IMR-90 (cell line): ENCODE measurements around the gene UNC93B1. TPM values are rescaled to one million over a fixed set of nuclear protein-coding genes. Genes with fewer than 3 reads are reported as not detected.

Source experiments
- ATAC-seq: fragments of 200-7000 bp; cut with Tn5 transposase; 2 replicates; pipeline ENCODE4 v1.9.1; 2020; ENCODE audit warnings: low read depth, mild to moderate bottlenecking, moderate library complexity
- BruUV-seq: library from RNA; stranded (reverse); fragments of 400-500 nt; replicated peaks from 2 replicates; lab custom pipeline; 2021; lab: Mats Ljungman, UMichigan
- CTCF ChIA-PET: fragments of 300-600 bp; formaldehyde crosslinking; extraction: SDS; loops from one replicate; lab custom pipeline; 2021; ENCODE audit warnings: antibody characterized with exemption; lab: Yijun Ruan, JAX
- POLR2A ChIA-PET: fragments of 300-600 bp; sonication (Branson Sonifier 250); formaldehyde crosslinking; loops from one replicate; lab custom pipeline; 2022; ENCODE audit warnings: antibody characterized with exemption; ENCODE audit not compliant: unreplicated experiment; lab: Charles Lee
- DNase-seq: peaks from one replicate; pipeline ENCODE4 v3.0.0; 2013
- H2AFZ ChIP-seq: replicated peaks from 2 replicates; pipeline ENCODE3; 2013; ENCODE audit warnings: low read length, mild to moderate bottlenecking; ENCODE audit not compliant: poor library complexity
- H2AK5ac ChIP-seq: 2 replicates; pipeline ENCODE4 v1.6.1; 2013; ENCODE audit warnings: low read depth, low read length, inconsistent platforms
- H2AK9ac ChIP-seq: replicated peaks from 2 replicates; pipeline ENCODE3; 2013; ENCODE audit warnings: mild to moderate bottlenecking, low read depth, low read length, moderate library complexity; ENCODE audit not compliant: poor library complexity
- H2BK120ac ChIP-seq: 2 replicates; pipeline ENCODE4 v1.6.1; 2013; ENCODE audit warnings: low read depth, low read length, inconsistent platforms
- H2BK15ac ChIP-seq: 3 replicates; pipeline ENCODE4 v1.6.1; 2013; ENCODE audit warnings: low read depth, low read length, inconsistent platforms
- H2BK20ac ChIP-seq: 2 replicates; pipeline ENCODE4 v1.6.1; 2013; ENCODE audit warnings: low read depth, mild to moderate bottlenecking, inconsistent platforms, low read length, moderate library complexity
- H2BK5ac ChIP-seq: 2 replicates; pipeline ENCODE4 v1.6.1; 2013; ENCODE audit warnings: mild to moderate bottlenecking, low read depth, low read length, inconsistent platforms; ENCODE audit not compliant: poor library complexity, severe bottlenecking
- H3K14ac ChIP-seq: replicated peaks from 2 replicates; pipeline ENCODE4 v1.6.1; 2013; ENCODE audit warnings: low read depth, low read length, inconsistent platforms
- H3K18ac ChIP-seq: 2 replicates; pipeline ENCODE4 v1.6.1; 2013; ENCODE audit warnings: low read depth, low read length, control low read depth
- H3K23ac ChIP-seq: 2 replicates; pipeline ENCODE4 v1.6.1; 2013; ENCODE audit warnings: low read depth, low read length, inconsistent platforms
- H3K27ac ChIP-seq: 2 replicates; pipeline ENCODE4 v1.5.1; 2013; ENCODE audit warnings: mild to moderate bottlenecking, control low read depth, low read length; ENCODE audit not compliant: insufficient read depth
- H3K27me3 ChIP-seq: 2 replicates; pipeline ENCODE4 v1.6.1; 2013; ENCODE audit warnings: low read length; ENCODE audit not compliant: control insufficient read depth, insufficient read depth
- H3K36me3 ChIP-seq: 2 replicates; pipeline ENCODE4 v1.6.1; 2013; ENCODE audit warnings: low read length, mixed read lengths; ENCODE audit not compliant: control insufficient read depth, insufficient read depth
- H3K4ac ChIP-seq: 2 replicates; pipeline ENCODE4 v1.6.1; 2013; ENCODE audit warnings: low read depth, low read length, inconsistent platforms
- H3K4me1 ChIP-seq: 2 replicates; pipeline ENCODE4 v1.6.1; 2013; ENCODE audit warnings: low read length, mixed read lengths; ENCODE audit not compliant: control insufficient read depth, insufficient read depth
- H3K4me2 ChIP-seq: 2 replicates; pipeline ENCODE4 v1.6.1; 2013; ENCODE audit warnings: low read depth, mild to moderate bottlenecking, control low read depth, low read length, moderate library complexity
- H3K4me3 ChIP-seq: 2 replicates; pipeline ENCODE4 v1.5.1; 2013; ENCODE audit warnings: low read depth, mild to moderate bottlenecking, control low read depth, low read length, moderate library complexity; ENCODE audit not compliant: insufficient read depth
- H3K56ac ChIP-seq: 2 replicates; pipeline ENCODE4 v1.6.1; 2013; ENCODE audit warnings: low read length, inconsistent platforms; ENCODE audit not compliant: insufficient read depth; ENCODE audit errors: extremely low read depth
- H3K79me1 ChIP-seq, 2 experiments: 2 replicates each; pipeline ENCODE4 v1.6.1; 2013; ENCODE audit warnings: low read length in 2 of 2, inconsistent platforms in 1 of 2, low read depth in 1 of 2
- H3K9ac ChIP-seq: 2 replicates; pipeline ENCODE4 v1.6.1; 2013; ENCODE audit warnings: low read depth, low read length, control low read depth
- H3K9me1 ChIP-seq: 2 replicates; pipeline ENCODE4 v1.6.1; 2013; ENCODE audit warnings: low read length, inconsistent platforms; ENCODE audit not compliant: insufficient read depth
- H3K9me3 ChIP-seq: 2 replicates; pipeline ENCODE4 v1.6.1; 2013; ENCODE audit warnings: low read length; ENCODE audit not compliant: control insufficient read depth, insufficient read depth
- H4K20me1 ChIP-seq: 2 replicates; pipeline ENCODE4 v1.6.1; 2013; ENCODE audit warnings: low read length, inconsistent platforms; ENCODE audit not compliant: insufficient read depth
- H4K5ac ChIP-seq: 2 replicates; pipeline ENCODE4 v1.6.1; 2013; ENCODE audit warnings: mild to moderate bottlenecking, low read depth, low read length, control low read depth
- H4K8ac ChIP-seq, 2 experiments: 2 replicates each; pipeline ENCODE4 v1.6.1; 2013; ENCODE audit warnings: low read depth in 2 of 2, low read length in 2 of 2, control low read depth in 1 of 2, inconsistent platforms in 1 of 2
- H4K91ac ChIP-seq: 2 replicates; pipeline ENCODE4 v1.6.1; 2013; ENCODE audit warnings: low read depth, low read length, inconsistent platforms; ENCODE audit not compliant: insufficient read depth
- CEBPB ChIP-seq: IDR thresholded peaks from 2 replicates; pipeline ENCODE4 v1.6.1; 2012; ENCODE audit warnings: low read depth, low read length, improper control_type of control experiment
- CHD1 ChIP-seq: IDR thresholded peaks from 2 replicates; pipeline ENCODE4 v1.6.1; 2012; ENCODE audit warnings: low read depth, low read length, improper control_type of control experiment
- MAZ ChIP-seq: IDR thresholded peaks from 2 replicates; pipeline ENCODE4 v1.6.1; 2012; ENCODE audit warnings: low read depth, mild to moderate bottlenecking, low read length, improper control_type of control experiment, moderate library complexity, borderline replicate concordance
- NFE2L2 ChIP-seq: fragments of 150-350 bp; IDR thresholded peaks from 2 replicates; pipeline ENCODE4 v1.6.1; 2016; ENCODE audit warnings: low read depth, mild to moderate bottlenecking, low read length
- RAD21 ChIP-seq: IDR thresholded peaks from 2 replicates; pipeline ENCODE4 v1.6.1; 2012; ENCODE audit warnings: low read length, improper control_type of control experiment
- RFX5 ChIP-seq: IDR thresholded peaks from 2 replicates; pipeline ENCODE4 v1.8.0; 2012; ENCODE audit warnings: low read depth, mild to moderate bottlenecking, low read length, moderate library complexity
- SMC3 ChIP-seq: fragments of 150-350 bp; IDR thresholded peaks from 2 replicates; pipeline ENCODE4 v1.6.1; 2016; ENCODE audit warnings: low read depth, mild to moderate bottlenecking, antibody characterized with exemption, low read length, moderate library complexity
- WGBS, 2 experiments: methylation state at CpG; one replicate each; pipeline versions ENCODE4 v1.1.5 to v1.1.7; 2013; ENCODE audit warnings: missing lambda C conversion rate in 2 of 2; ENCODE audit not compliant: insufficient read length in 1 of 2; ENCODE audit errors: extremely low coverage in 2 of 2; 5-methylcytosine and 5-hydroxymethylcytosine counted together
- dilution Hi-C: fragments of 300-500 bp; cut with HindIII; formaldehyde crosslinking; loops from one replicate; pipeline ENCODE4 v1.14.3; 2018; ENCODE audit warnings: low sequenced_read_pairs; ENCODE audit not compliant: unreplicated experiment
- in situ Hi-C: fragments of 300-500 bp; cut with MboI; formaldehyde crosslinking; loops from 3 replicates; pipeline ENCODE4 v1.14.3; 2019; ENCODE audit warnings: low sequenced_read_pairs, inconsistent platforms, mixed read lengths
- intact Hi-C: fragments of 100-400 bp; cut with micrococcal nuclease; formaldehyde crosslinking; loops from 2 replicates; pipeline ENCODE4 v1.10.0; 2022
- polyA plus RNA-seq, 3 experiments: library from polyadenylated mRNA; depleted of rRNA; stranded (reverse); fragments of >200 nt; gene quantifications; 2 replicates each; pipeline ENCODE4 v1.2.3, GENCODE V29; 2012; ENCODE audit warnings: low replicate concordance in 1 of 3
- total RNA-seq: library from RNA; depleted of rRNA; stranded (reverse); fragments of >200 nt; gene quantifications from 2 replicates; pipeline ENCODE4 v1.2.3, GENCODE V29; 2012

Gene UNC93B1
- total and polyA plus RNA-seq, 2 of the 4 experiments (the other 2 are of a cell fraction), result 10.9 to 19.2 TPM

- Histone ChIP-seq H3K27me3 (no peaks in the 10 kb centered on the region), H4K8ac (no peak overlapping the region), H3K18ac (no peak overlapping the region), H3K36me3 (no peaks in the 10 kb centered on the region), H2BK120ac (no peak overlapping the region), H3K27ac (no peak overlapping the region), H2BK20ac (no peak overlapping the region), H4K20me1 (no peaks in the 10 kb centered on the region), H2AFZ (no peak overlapping the region), H3K14ac (no peak overlapping the region), H3K79me1 (peaks cover 6 to 20% of the 10 kb centered on the region in 2 experiments; a peak in 3 of 4 replicates), H3K4me1 (peaks cover 18% of the 10 kb centered on the region), H3K56ac (no peak overlapping the region), H3K4me3 (no peak overlapping the region), H3K9me1 (peaks cover 15% of the 10 kb centered on the region; the same call in 1 of the 2 replicates), H4K91ac (no peak overlapping the region), H3K9me3 (no peaks in the 10 kb centered on the region), H2AK5ac (no peak overlapping the region), H2BK5ac (no peak overlapping the region), H2BK15ac (no peak overlapping the region), H4K5ac (no peak overlapping the region), H2AK9ac (no peak overlapping the region), H3K4me2 (no peak overlapping the region), H3K4ac (no peak overlapping the region), H3K9ac (no peak overlapping the region), H3K23ac (no peak overlapping the region)
- intact Hi-C loops (no loop called here), in situ Hi-C loops (no loop called here), dilution Hi-C loops (no loop called here)
- TF ChIP-seq SMC3, result no peak
- TF ChIP-seq MAZ, result no peak
- no peak for TF ChIP-seq CEBPB
- no peak for TF ChIP-seq NFE2L2
- no peak for TF ChIP-seq RAD21
- no peak for TF ChIP-seq RFX5
- TF ChIP-seq CHD1, result no peak
- WGBS, 2 experiments, result 100% methylated on average over 3 of the region's 7 CpGs; no CpG with 5 or more reads in 1 of the 2 experiments
- ATAC-seq (no peak), DNase-seq (no peak)
- ChIA-PET CTCF (no interaction called here), POLR2A (no interaction called here)
- BruUV-seq, result no TSS peak
Measured at GRCh38 chr11:68006606-68007166, 2.8 kb upstream of the UNC93B1 start.
